CD4-positive, alpha-beta T cell (primary cell): ENCODE data around the gene MAMDC4. TPM values are rescaled to one million over a fixed set of nuclear protein-coding genes. Genes with fewer than 3 reads are reported as not detected.

Source experiments
- ATAC-seq: fragments of 200-7000 bp; cut with Tn5 transposase; one replicate; pipeline ENCODE4 v1.10.0; 2022; ENCODE audit warnings: mild to moderate bottlenecking; ENCODE audit not compliant: poor library complexity
- CTCF ChIA-PET: fragments of 350-600 bp; sonication (Branson Sonifier 250); formaldehyde crosslinking; loops from one replicate; lab custom pipeline; 2021; ENCODE audit warnings: antibody characterized with exemption, inconsistent platforms; lab: Charles Lee
- POLR2A ChIA-PET: fragments of 350-600 bp; sonication (Branson Sonifier 250); formaldehyde crosslinking; loops from one replicate; lab custom pipeline; 2021; ENCODE audit warnings: antibody characterized with exemption, inconsistent platforms; lab: Charles Lee
- DNase-seq, 14 experiments: peaks; one replicate each; pipeline ENCODE4 v3.0.0-alpha.2; 2013 to 2020; ENCODE audit warnings: mixed read lengths in 2 of 14
- H3K27ac ChIP-seq, 2 donors: one replicate each; pipeline versions ENCODE4 v1.5.1 to v1.7.0; 2013; ENCODE audit warnings: low read length in 2 of 2, low read depth in 1 of 2, mild to moderate bottlenecking in 1 of 2
- H3K27me3 ChIP-seq, 2 experiments: 1 replicate in 1 of 2; 2 replicates in 1 of 2; pipeline versions ENCODE4 v1.6.1 to v1.7.0; 2013; ENCODE audit warnings: low read length in 2 of 2, control low read depth in 1 of 2, mild to moderate bottlenecking in 1 of 2, moderate library complexity in 1 of 2; ENCODE audit not compliant: insufficient read depth in 2 of 2, control insufficient read depth in 1 of 2
- H3K36me3 ChIP-seq: one replicate; pipeline ENCODE4 v1.6.1; 2013; ENCODE audit warnings: low read length, control low read depth; ENCODE audit not compliant: insufficient read depth
- H3K4me1 ChIP-seq: one replicate; pipeline ENCODE4 v1.6.1; 2013; ENCODE audit warnings: low read length, control low read depth; ENCODE audit not compliant: insufficient read depth
- H3K4me3 ChIP-seq: one replicate; pipeline ENCODE4 v1.5.1; 2013; ENCODE audit warnings: mild to moderate bottlenecking, low read length, moderate library complexity
- H3K9me3 ChIP-seq, 2 experiments: 1 replicate in 1 of 2; 2 replicates in 1 of 2; pipeline versions ENCODE4 v1.6.1 to v1.7.0; 2013; ENCODE audit warnings: low read length in 2 of 2, mild to moderate bottlenecking in 2 of 2, control low read depth in 1 of 2, moderate library complexity in 1 of 2; ENCODE audit not compliant: control insufficient read depth in 1 of 2, insufficient read depth in 1 of 2
- H3K27ac Mint-ChIP-seq: one replicate; pipeline ENCODE4 v1.8.0; 2020; ENCODE audit warnings: mixed read lengths
- H3K27me3 Mint-ChIP-seq: one replicate; pipeline ENCODE4 v1.8.0; 2021; ENCODE audit warnings: mixed read lengths
- H3K36me3 Mint-ChIP-seq: one replicate; pipeline ENCODE4 v1.8.0; 2021; ENCODE audit warnings: low read depth, mixed read lengths
- H3K4me1 Mint-ChIP-seq: one replicate; pipeline ENCODE4 v1.8.0; 2021; ENCODE audit warnings: low read depth, mixed read lengths
- H3K4me3 Mint-ChIP-seq: one replicate; pipeline ENCODE4 v1.8.0; 2020; ENCODE audit warnings: mild to moderate bottlenecking, mixed read lengths
- H3K9me3 Mint-ChIP-seq: one replicate; pipeline ENCODE4 v1.8.0; 2020; ENCODE audit warnings: mixed read lengths
- CTCF ChIP-seq: fragments of 200-600 bp; IDR thresholded peaks from one replicate; pipeline ENCODE4 v1.8.0; 2022; ENCODE audit warnings: antibody characterized with exemption, mild to moderate bottlenecking
- intact Hi-C, 2 experiments: fragments of 100-400 bp; cut with DNase I in 1 of 2; cut with micrococcal nuclease in 1 of 2; formaldehyde crosslinking; loops; one replicate each; pipeline versions ENCODE4 v1.15.1 to v1.9.0; 2023 to 2025; cut with DNase I, micrococcal nuclease
- total RNA-seq, 174 experiments: library from RNA in 2 of 174; stranded (reverse) in 2 of 174; gene quantifications; one replicate each; pipeline ENCODE4 v1.2.3 and lab custom pipeline; 2021 to 2026

Gene MAMDC4
- total RNA-seq, 2 experiments from 2014 or later, result 2.2 to 3.4 TPM

GRCh38 chr9:136885950-136886578 lies 33.9 kb downstream of the MAMDC4 start, which contains the start of gene TRAF2:
Gene TRAF2, plus strand, starts transcription at chr9:136886516. Its CDS starts 12,225 bp downstream, at chr9:136898741.
- intact Hi-C loops, result loop anchor here (1.0 to 5.0 kb wide), 9 partner anchors 17 to 524 kb away; partner anchors contain the start of genes EDF1 (in 2 of the 2), PHPT1 (in 2 of the 2), ABCA2 (in 1 of the 2) and DNLZ (in 1 of the 2)
- no peak for TF ChIP-seq CTCF
- Histone ChIP-seq H3K36me3 (peaks cover 15% of the 10 kb centered on the region), H3K4me1 (peaks cover 68% of the 10 kb centered on the region), H3K9me3 (no peaks in the 10 kb centered on the region), H3K27ac (peak within 1 kb of the TSS; percentile 81 to 95), H3K4me3 (peak within 1 kb of the TSS; percentile 85), H3K27me3 (no peaks in the 10 kb centered on the region)
- peaks cover 26% of the 10 kb centered on the region for H3K4me1 Mint-ChIP-seq
- no peaks in the 10 kb centered on the region for H3K9me3 Mint-ChIP-seq
- H3K36me3 Mint-ChIP-seq, result no peaks in the 10 kb centered on the region
- POLR2A ChIA-PET, result interaction anchor here (0.7 to 2.2 kb wide), 17 partner anchors 16 to 354 kb away, joined by 3 to 21 read pairs (median 5); partner anchors contain the start of genes EDF1, MAN1B1, PAXX and RABL6
- H3K27ac Mint-ChIP-seq, result peak within 1 kb of the TSS; percentile 92
- ATAC-seq, result peak; percentile 92
- no peaks in the 10 kb centered on the region for H3K27me3 Mint-ChIP-seq
- CTCF ChIA-PET, result interaction anchor here (0.9 to 1.5 kb wide), 6 partner anchors 12 to 182 kb away, joined by 3 to 7 read pairs (median 4); partner anchors contain the start of genes AJM1 and FBXW5
- peak; percentile 92 to 99 (median 96) for DNase-seq
- H3K4me3 Mint-ChIP-seq, result peak within 1 kb of the TSS; percentile 88

GRCh38 chr9:136886610-136887597 lies 34.8 kb downstream of the MAMDC4 start:
- ATAC-seq (peak; percentile 27), DNase-seq (peak in 10 of 14 experiments; percentile 12 to 93 (median 23))
- H3K36me3 ChIP-seq, result peaks cover 15% of the 10 kb centered on the region
- TF ChIP-seq CTCF, result no peak
- Mint-ChIP-seq H3K4me3 (peak overlapping the region; percentile 88), H3K36me3 (no peaks in the 10 kb centered on the region), H3K27ac (peak overlapping the region; percentile 92), H3K4me1 (peaks cover 19% of the 10 kb centered on the region), H3K9me3 (no peaks in the 10 kb centered on the region), H3K27me3 (no peaks in the 10 kb centered on the region)
- intact Hi-C loops, result loop anchor here (1.0 to 5.0 kb wide), 9 partner anchors 16 to 525 kb away; partner anchors contain the start of genes EDF1 (in 2 of the 2), PHPT1 (in 2 of the 2), ABCA2 (in 1 of the 2) and DNLZ (in 1 of the 2)
- peak overlapping the region; percentile 81 to 95 for H3K27ac ChIP-seq
- ChIA-PET POLR2A (interaction anchor here (0.6 to 2.2 kb wide), 16 partner anchors 16 to 353 kb away, joined by 3 to 21 read pairs (median 5); partner anchors contain the start of genes AJM1, EDF1, MAN1B1 and PAXX), CTCF (interaction anchor here (1.0 to 1.5 kb wide), 5 partner anchors 11 to 181 kb away, joined by 3 to 7 read pairs (median 4); partner anchors contain the start of genes AJM1 and FBXW5)
- no peaks in the 10 kb centered on the region for H3K9me3 ChIP-seq
- peaks cover 61% of the 10 kb centered on the region for H3K4me1 ChIP-seq
- no peaks in the 10 kb centered on the region for H3K27me3 ChIP-seq
- peak overlapping the region; percentile 85 for H3K4me3 ChIP-seq
